HG03439 (cell line): ENCODE data around the gene BASP1.
"Not testable (repeated sequence)": the region's sequence is repeated elsewhere in the genome, so short reads cannot be mapped to it uniquely, and the experiment has no call there.

Experiments used
- ATAC-seq: cut with Tn5 transposase; IDR thresholded peaks from one replicate; pipeline ENCODE4 v1.9.1; 2021; ENCODE audit warnings: mild to moderate bottlenecking, moderate library complexity; ENCODE audit not compliant: unreplicated experiment

BASP1 gene

GRCh38 chr5:17282283-17283120, 65.1 kb downstream of the BASP1 start:
- peak; percentile 97 for ATAC-seq

DNA sequence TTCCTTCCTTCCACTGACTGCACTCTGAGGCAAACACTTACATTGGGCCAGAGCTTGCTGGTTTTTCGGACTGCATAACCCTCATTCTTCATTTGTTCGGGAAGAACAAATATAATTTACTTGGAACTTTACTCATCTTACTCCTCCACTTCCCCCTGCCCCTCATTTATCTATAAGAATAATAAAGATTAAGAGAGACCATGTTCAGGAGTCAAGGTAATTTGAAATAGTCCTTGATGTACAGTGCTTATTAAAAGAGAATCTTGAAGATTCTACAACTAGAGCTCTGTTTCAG, 65.6 kb downstream of the BASP1 start:
- no peak for ATAC-seq

DNA sequence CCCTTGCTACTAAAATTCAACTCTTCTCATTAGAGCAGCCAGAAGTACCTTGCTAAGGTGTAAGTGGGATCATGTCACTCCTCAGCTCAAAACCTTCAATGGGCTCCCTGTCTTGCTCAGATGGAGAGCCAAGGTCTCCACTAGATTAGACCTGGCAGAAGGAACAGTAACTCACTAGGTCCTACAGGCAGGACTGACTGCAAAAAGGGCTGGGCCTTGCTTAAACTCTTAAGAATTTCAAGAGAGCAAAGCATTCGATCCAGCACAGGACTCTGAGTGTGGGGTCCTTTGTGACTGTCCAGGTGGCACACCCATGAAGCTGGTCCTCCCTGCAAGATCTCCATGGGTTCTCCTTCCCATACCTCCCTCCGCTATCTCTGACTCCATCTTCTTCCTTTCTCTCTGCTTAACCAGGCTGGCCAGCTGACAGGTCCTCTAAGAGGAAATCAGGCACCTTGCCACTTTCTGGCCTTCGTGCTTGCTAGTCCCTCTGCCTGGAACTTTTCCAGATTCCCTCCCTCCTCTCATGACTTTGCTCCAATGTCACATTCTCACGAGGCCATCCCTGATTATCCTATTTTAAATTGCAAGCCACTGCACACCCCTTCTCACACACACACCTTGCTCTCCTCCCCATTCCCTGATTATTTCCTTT, 70.2 kb downstream of the BASP1 start:
- no peak for ATAC-seq

- no peak for ATAC-seq
Observed at GRCh38 chr5:17288570-17288969, 71.1 kb downstream of the BASP1 start.

- ATAC-seq, result no peak
Observed at GRCh38 chr5:17289681-17290539, 72.5 kb downstream of the BASP1 start.

- ATAC-seq, result no peak
Observed at GRCh38 chr5:17290540-17290974, 73.1 kb downstream of the BASP1 start.

DNA sequence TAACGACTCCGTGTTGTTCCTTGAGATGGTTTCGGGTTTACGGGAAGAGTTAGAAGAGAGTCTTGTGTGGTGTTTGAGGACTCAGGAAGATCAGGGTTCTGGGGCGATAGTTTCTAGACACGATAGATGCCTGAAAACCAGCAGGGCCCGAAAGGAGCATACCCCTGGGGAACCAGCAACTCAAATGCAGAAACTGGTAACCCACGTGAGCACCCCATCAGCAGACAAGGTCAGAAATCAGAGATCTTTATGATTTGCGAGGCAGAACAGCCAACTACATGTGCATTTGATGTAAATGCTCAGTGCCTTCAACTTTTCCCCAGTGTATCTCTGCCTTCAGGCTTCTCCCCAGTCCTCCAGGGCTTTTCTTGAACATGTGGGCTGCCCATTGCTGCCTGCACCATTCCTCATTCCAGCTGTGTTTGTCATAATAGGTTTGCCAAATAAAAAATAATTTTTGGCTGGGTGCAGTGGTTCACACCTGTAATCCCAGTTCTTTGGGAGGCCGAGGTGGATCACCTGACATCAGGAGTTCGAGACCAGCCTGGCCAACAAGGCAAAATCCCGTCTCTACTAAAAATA, 75.1 kb downstream of the BASP1 start:
- no peak for ATAC-seq

DNA sequence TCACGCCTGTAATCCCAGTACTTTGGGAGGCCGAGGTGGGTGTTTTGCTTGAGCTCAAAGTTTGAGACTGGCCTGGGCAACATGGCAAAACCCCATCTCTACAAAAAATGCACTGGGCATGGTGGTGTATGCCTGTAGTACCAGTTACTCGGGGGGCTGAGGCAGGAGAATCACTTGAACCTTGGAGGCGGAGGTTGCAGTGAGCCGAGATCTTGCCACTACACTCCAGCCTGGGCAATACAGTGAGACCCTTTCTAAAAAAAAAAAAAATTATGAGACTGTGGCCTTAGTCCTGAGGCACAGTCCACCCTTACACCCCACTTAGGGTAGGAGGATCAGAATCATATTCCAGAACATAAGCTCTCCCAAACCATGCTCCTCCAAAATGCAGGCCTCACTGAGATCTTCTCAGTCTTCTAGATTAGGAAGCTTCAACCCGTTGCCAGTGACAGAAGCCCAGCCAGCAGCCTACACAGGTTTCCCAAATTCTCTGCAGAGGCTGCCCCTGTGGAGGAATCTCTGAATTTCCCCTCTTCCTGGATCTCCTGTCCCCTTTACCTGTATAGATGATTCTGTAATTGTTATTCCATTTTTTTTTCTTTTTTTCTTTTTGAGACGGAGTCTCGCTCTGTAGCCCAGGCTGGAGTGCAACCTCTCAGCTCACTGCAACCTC, 77.3 kb downstream of the BASP1 start:
- ATAC-seq, result no peak

DNA sequence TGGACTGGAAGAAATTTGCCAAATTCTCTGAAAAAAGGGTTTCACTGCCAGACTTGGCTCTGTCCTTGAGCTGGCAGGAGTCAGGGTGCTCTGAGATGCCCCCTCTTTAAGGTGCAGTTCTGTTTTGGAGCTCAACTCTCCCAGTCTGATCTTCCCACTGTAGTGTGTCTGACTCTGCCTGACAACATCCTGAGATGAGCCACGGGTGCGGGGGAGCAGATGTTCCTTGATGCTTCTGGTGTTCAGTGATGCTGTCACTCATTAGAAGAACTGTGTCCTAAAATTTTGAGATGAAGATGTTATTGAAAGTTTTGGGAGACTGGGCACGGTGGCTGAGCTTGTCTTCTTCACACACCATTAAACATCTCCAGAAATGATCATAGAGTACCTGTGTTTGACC, 78.2 kb downstream of the BASP1 start:
- ATAC-seq, result no peak

DNA sequence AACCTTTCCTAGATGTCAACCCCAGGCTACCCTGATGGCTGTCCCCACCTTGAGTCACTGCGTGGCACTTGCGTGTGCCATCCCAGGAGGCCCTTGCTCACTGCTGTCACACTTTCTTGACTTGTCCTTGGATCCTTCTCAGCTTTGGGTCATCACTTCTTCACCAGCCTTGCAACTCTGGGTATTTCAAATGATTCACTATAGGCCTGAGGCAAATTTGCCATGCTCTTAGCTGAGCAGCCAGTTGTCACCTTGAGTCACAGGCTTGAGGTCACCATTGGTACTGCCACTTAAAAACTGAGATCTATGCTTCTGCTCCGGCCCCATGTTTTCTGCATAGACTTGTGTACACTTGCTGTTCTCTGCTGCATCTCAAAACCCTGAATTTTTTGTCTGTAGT, 84.7 kb downstream of the BASP1 start:
- no peak for ATAC-seq

- no peak for ATAC-seq
Observed at GRCh38 chr5:17302604-17303003, 85.2 kb downstream of the BASP1 start.

- no peak for ATAC-seq
Observed at GRCh38 chr5:17304282-17304681, 86.9 kb downstream of the BASP1 start.

DNA sequence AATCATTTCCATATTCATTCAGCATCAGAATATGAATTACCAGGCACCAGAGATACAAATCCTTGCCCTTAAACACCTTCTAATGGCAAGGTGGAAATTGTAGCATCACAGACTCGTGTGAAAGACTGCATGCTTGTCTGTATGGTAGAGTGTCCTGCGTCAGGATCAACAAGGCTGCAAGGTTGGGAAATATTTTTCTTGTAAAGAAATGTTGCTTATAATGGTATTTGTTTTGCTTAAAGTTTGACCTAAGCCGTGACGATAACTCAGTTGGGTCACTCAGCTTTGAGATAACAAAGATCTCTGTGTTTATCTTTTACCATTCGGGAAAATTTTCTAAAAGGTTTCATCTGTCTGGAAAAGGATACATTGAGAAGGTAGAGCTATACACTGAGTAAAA, 87.6 kb downstream of the BASP1 start:
- no peak for ATAC-seq

GRCh38 chr5:17305964-17306725, 88.7 kb downstream of the BASP1 start:
- ATAC-seq, result no peak

DNA sequence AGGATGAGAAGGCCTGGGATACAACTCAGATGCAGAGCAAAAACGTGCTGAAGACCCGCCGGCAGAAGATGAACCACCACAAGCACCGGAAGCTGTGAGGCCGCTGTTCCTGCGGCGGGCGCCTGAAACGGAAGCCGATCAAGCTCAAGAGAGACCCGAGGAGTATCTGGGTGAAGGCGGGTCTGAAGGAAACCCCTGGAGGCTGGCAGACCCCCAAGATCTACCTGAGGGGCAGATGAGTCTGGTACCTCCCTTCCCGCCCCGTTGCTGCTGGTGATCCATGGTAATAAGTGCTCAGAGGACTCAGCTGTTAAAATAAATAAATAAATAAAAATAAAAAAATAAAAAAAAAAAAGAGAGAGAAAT, 89.3 kb downstream of the BASP1 start:
- no peak for ATAC-seq

GRCh38 chr5:17307440-17307839, 90.0 kb downstream of the BASP1 start:
- ATAC-seq, result not testable (repeated sequence)

- ATAC-seq, result no peak
Observed at GRCh38 chr5:17308326-17309065, 91.1 kb downstream of the BASP1 start.

GRCh38 chr5:17309462-17309861, 92.0 kb downstream of the BASP1 start:
- ATAC-seq, result no peak

GRCh38 chr5:17310502-17310901, 93.1 kb downstream of the BASP1 start:
- not testable (repeated sequence) for ATAC-seq
